Measurements from ENCODE around the gene CHID1. TPM values are rescaled to one million over a fixed set of nuclear protein-coding genes. Genes with fewer than 3 reads are reported as not detected.

Gene CHID1
- total and polyA plus RNA-seq, 2 donors (not counting 1 experiment from before 2014, with no cell fraction given): 31.0 to 68.1 TPM

DNA sequence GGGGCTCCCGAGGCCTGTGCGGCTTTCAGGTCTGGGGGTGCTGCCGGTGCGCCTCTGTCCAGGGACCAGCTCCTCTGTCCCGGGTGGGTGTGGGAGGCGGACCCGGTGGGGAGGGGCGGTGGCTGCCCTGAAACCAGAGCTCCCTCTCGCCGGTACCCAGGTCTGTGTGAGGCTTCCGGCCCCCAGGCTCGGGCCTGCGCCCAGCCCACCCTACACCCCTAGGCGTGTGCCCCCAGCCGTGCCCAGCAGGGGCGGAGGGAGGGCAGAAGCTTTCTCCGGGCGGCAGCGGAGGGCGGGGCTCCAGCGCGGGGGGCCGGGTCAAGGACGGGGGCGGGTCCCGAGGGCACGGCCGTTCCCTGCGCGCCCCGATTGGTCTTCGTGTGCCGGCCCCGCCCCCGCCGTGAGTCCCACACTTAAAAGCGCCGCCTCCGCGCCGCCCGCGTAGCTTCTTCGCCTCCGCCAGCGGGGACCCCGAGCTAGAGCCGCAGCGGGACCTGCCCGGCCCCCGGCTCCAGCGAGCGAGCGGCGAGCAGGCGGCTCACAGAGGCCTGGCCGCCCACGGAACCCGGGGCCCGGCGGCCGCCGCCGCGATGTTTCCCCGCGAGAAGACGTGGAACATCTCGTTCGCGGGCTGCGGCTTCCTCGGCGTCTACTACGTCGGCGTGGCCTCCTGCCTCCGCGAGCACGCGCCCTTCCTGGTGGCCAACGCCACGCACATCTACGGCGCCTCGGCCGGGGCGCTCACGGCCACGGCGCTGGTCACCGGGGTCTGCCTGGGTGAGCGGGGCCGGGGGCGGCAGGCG is 91.3 kb downstream of the CHID1 start:
- H3K4me1 Mint-ChIP-seq: peaks cover 20% of the 10 kb centered on the region
- peaks cover 0 to 23% of the 10 kb centered on the region in 2 experiments for H3K36me3 ChIP-seq (replicated peaks in 1 of 2; ENCODE audit: control extremely low read depth in 1 of 2, control insufficient read depth in 1 of 2, extremely low read depth in 1 of 2, insufficient read depth in 2 of 2, low read length in 1 of 2)
- H3K9me3 Mint-ChIP-seq (ENCODE audit: insufficient read depth): no peaks in the 10 kb centered on the region
- H2AFZ ChIP-seq (ENCODE audit: insufficient read depth, low read depth, low read length, poor library complexity, severe bottlenecking): peak overlapping the region; percentile 87
- intact Hi-C loops (cut with micrococcal nuclease): loop anchor here (1.0 kb wide), 3 partner anchors 10 to 21 kb away; partner anchors contain the start of genes PIDD1, RPLP2 and SLC25A22
- TF ChIP-seq EZH2 (IDR thresholded peaks at IDR 0.05; ENCODE audit: borderline replicate concordance, insufficient read depth, low read depth, low read length, poor library complexity, severe bottlenecking) (no peak), CTCF (IDR thresholded peaks at IDR 0.05) (peak; percentile 30)
- H3K9ac ChIP-seq (ENCODE audit: low read length): peak overlapping the region; percentile 91
- H3K4me3 ChIP-seq (ENCODE audit: control extremely low read depth in 1 of 5, extremely low read depth in 1 of 5, insufficient read depth in 1 of 5, low read depth in 2 of 5, low read length in 4 of 5): peak overlapping the region in 4 of 5 experiments; percentile 58 to 82 (median 77)
- peak overlapping the region; percentile 91 for H3K27ac Mint-ChIP-seq
- ChIA-PET POLR2A (interaction anchor here (0.5 to 3.7 kb wide), 14 partner anchors 10 to 1563 kb away, joined by 3 to 57 read pairs (median 4); partner anchors contain the start of genes BET1L, CD151, CRACR2B and GATD1), CTCF (interaction anchor here (0.6 to 2.8 kb wide), 7 partner anchors 8 to 244 kb away, joined by 3 to 14 read pairs (median 3); partner anchors contain the start of genes RPLP2 and TSPAN4)
- peaks cover 24% of the 10 kb centered on the region for H3K79me2 ChIP-seq (ENCODE audit: control insufficient read depth, insufficient read depth, low read length)
- H3K4me1 ChIP-seq (ENCODE audit: control insufficient read depth in 2 of 2, insufficient read depth in 2 of 2, low read length in 2 of 2): peaks cover 16 to 26% of the 10 kb centered on the region in 2 donors
- ATAC-seq (ENCODE audit: low read depth) (peak; percentile 81), DNase-seq (peak; percentile 96)
- peak overlapping the region; percentile 90 for H3K4me2 ChIP-seq (replicated peaks; ENCODE audit: low read depth, low read length, poor library complexity, severe bottlenecking)
- no peaks in the 10 kb centered on the region for H3K9me3 ChIP-seq (ENCODE audit: control extremely low read depth in 1 of 3, control insufficient read depth in 2 of 3, insufficient read depth in 1 of 3, low read length in 2 of 3)
- no peaks in the 10 kb centered on the region for H3K27me3 ChIP-seq (replicated peaks in 1 of 4; ENCODE audit: control extremely low read depth in 1 of 4, control insufficient read depth in 3 of 4, insufficient read depth in 4 of 4, low read length in 3 of 4)
- under 1% methylated on average over 93 of the region's 96 CpGs for WGBS (ENCODE audit: insufficient coverage)
- peak overlapping the region; percentile 68 to 91 for H3K27ac ChIP-seq (ENCODE audit: low read length in 2 of 2)
- no peaks in the 10 kb centered on the region for H3K27me3 Mint-ChIP-seq
- H4K20me1 ChIP-seq (ENCODE audit: control insufficient read depth, insufficient read depth, low read length, poor library complexity, severe bottlenecking): peaks cover 43% of the 10 kb centered on the region
- H3K4me3 Mint-ChIP-seq: peak overlapping the region; percentile 92
